ENCODE data around the gene ARHGEF12.

ARHGEF12 gene

GRCh38 chr11:120294096-120294495 is 42.1 kb upstream of the ARHGEF12 start:
- Histone ChIP-seq H3K27me3 (peaks cover 86% of the 10 kb centered on the region), H3K36me3 (no peaks in the 10 kb centered on the region)
- TF ChIP-seq CTCF (IDR thresholded peaks at IDR 0.05), result no peak

GRCh38 chr11:120295099-120295498 is 41.1 kb upstream of the ARHGEF12 start:
- H3K9me3 ChIP-seq, result no peaks in the 10 kb centered on the region
- H3K27me3 ChIP-seq, result peaks cover 86% of the 10 kb centered on the region
- H3K4me3 ChIP-seq (ENCODE audit: low read depth in 1 of 2, low read length in 1 of 2), result no peak overlapping the region

More at GRCh38 chr11:120294096-120294495, 42.1 kb upstream of the ARHGEF12 start:
- no peak overlapping the region for H3K4me3 ChIP-seq (ENCODE audit: low read depth in 1 of 2, low read length in 1 of 2)
- H3K27ac ChIP-seq, result no peak overlapping the region
- H3K9me3 ChIP-seq, result no peaks in the 10 kb centered on the region
- peaks cover 10 to 13% of the 10 kb centered on the region in 2 experiments for H3K4me1 ChIP-seq (ENCODE audit: control insufficient read depth in 1 of 2, insufficient read depth in 1 of 2, low read depth in 1 of 2, low read length in 1 of 2)

GRCh38 chr11:120296554-120296953 is 39.7 kb upstream of the ARHGEF12 start:
- Histone ChIP-seq H3K9me3 (no peaks in the 10 kb centered on the region), H3K4me1 (ENCODE audit: control insufficient read depth in 1 of 2, insufficient read depth in 1 of 2, low read depth in 1 of 2, low read length in 1 of 2) (peaks cover 10 to 13% of the 10 kb centered on the region in 2 experiments), H3K36me3 (no peaks in the 10 kb centered on the region), H3K27me3 (peaks cover 85% of the 10 kb centered on the region), H3K27ac (no peak overlapping the region), H3K4me3 (ENCODE audit: low read depth in 1 of 2, low read length in 1 of 2) (no peak overlapping the region)
- no peak for TF ChIP-seq CTCF (IDR thresholded peaks at IDR 0.05)

More at GRCh38 chr11:120295099-120295498, 41.1 kb upstream of the ARHGEF12 start:
- no peak for TF ChIP-seq CTCF (IDR thresholded peaks at IDR 0.05)
- Histone ChIP-seq H3K36me3 (no peaks in the 10 kb centered on the region), H3K4me1 (ENCODE audit: control insufficient read depth in 1 of 2, insufficient read depth in 1 of 2, low read depth in 1 of 2, low read length in 1 of 2) (peaks cover 10 to 13% of the 10 kb centered on the region in 2 experiments), H3K27ac (no peak overlapping the region)

GRCh38 chr11:120298461-120298860 is 37.8 kb upstream of the ARHGEF12 start:
- no peak overlapping the region for H3K4me3 ChIP-seq (ENCODE audit: low read depth in 1 of 2, low read length in 1 of 2)
- H3K27ac ChIP-seq, result no peak overlapping the region
- H3K4me1 ChIP-seq (ENCODE audit: control insufficient read depth in 1 of 2, insufficient read depth in 1 of 2, low read depth in 1 of 2, low read length in 1 of 2), result peaks cover 4 to 5% of the 10 kb centered on the region in 2 experiments
- no peak for TF ChIP-seq CTCF (IDR thresholded peaks at IDR 0.05)
- H3K36me3 ChIP-seq, result no peaks in the 10 kb centered on the region
- peaks cover 89% of the 10 kb centered on the region for H3K27me3 ChIP-seq
- no peaks in the 10 kb centered on the region for H3K9me3 ChIP-seq

GRCh38 chr11:120302001-120302805 is 34.0 kb upstream of the ARHGEF12 start:
- H3K4me1 ChIP-seq (ENCODE audit: control insufficient read depth in 1 of 2, insufficient read depth in 1 of 2, low read depth in 1 of 2, low read length in 1 of 2), result no peaks in the 10 kb centered on the region

More at GRCh38 chr11:120302001-120302805, 34.0 kb upstream of the ARHGEF12 start:
- Histone ChIP-seq H3K27ac (no peak overlapping the region), H3K9me3 (no peaks in the 10 kb centered on the region), H3K36me3 (no peaks in the 10 kb centered on the region), H3K4me3 (ENCODE audit: low read depth in 1 of 2, low read length in 1 of 2) (no peak overlapping the region), H3K27me3 (peaks cover 72% of the 10 kb centered on the region)
- TF ChIP-seq CTCF (IDR thresholded peaks at IDR 0.05), result no peak
